Central memory CD4-positive, alpha-beta T cell (primary cell): ENCODE data around the gene IST1.

Experiments
- DNase-seq: peaks from one replicate; pipeline ENCODE4 v3.0.0; 2022

Gene IST1

DNA sequence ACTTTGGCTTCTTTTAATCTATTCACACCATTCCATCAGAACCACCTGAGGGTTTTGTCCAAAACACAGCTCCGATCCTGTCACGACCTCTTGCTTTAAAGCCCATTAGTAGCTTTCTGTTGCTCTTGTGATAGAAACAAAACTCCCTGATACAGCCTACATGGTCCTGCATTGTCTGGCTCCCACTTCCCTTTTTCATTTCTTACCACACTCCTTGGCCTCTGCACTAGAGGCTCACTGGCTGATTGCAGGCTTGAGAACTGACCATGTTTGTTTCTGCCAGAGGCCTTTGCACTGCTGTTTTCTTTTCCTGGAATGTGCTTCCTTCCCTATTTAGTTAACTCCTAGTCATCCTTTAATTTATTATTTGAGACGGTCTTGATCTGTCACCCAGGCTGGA is 23.7 kb downstream of the IST1 start:
- no peak for DNase-seq

- no peak for DNase-seq
Observed at GRCh38 chr16:71920658-71921057, 25.3 kb downstream of the IST1 start.

GRCh38 chr16:71923941-71924690 is 28.8 kb downstream of the IST1 start:
- DNase-seq, result no peak

- no peak for DNase-seq
Observed at GRCh38 chr16:71924710-71925109, 29.4 kb downstream of the IST1 start.

DNA sequence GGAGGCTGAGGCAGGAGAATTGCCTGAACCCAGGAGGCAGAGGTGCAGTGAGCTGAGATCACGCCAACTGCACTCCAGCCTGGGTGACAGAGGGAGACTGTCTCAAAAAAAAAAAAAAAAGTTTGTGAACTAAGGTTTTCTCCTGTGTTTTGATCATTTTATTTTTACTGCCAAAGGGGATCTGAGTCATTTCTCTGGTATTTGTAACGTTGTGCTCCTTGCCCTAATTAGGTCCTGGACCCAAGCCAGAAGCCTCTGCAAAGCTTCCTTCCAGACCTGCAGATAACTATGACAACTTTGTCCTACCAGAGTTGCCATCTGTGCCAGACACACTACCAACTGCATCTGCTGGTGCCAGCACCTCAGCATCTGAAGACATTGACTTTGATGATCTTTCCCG is 32.1 kb downstream of the IST1 start:
- no peak for DNase-seq

- DNase-seq, result no peak
Observed at GRCh38 chr16:71927787-71928186, 32.5 kb downstream of the IST1 start.

- no peak for DNase-seq
Observed at GRCh38 chr16:71929048-71929447, 33.7 kb downstream of the IST1 start.

DNA sequence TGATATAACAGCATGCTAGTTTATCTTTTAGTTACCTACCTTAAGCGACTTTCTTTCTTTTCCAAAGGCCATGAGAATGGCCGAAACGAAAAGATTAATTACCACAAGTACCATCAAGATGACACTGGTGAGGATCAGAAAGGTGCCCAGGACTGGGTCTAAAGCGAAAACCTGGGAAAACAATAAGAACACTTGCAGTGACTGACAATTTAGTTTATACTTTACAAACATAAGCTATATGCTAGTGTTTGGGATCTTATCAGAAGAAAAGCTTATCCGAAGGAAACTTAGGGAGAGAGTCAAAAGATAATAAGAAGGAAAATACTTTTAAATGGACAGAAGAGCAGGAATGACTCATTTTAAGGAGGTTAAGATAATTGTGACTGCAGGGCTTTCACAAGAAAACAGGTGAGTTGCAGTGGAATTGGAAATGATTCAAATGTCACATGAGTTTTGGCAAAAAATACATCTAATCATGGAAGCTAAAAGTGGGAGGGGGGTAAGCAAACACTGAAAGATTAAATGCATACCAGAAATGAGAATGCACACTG is 34.8 kb downstream of the IST1 start:
- no peak for DNase-seq

DNA sequence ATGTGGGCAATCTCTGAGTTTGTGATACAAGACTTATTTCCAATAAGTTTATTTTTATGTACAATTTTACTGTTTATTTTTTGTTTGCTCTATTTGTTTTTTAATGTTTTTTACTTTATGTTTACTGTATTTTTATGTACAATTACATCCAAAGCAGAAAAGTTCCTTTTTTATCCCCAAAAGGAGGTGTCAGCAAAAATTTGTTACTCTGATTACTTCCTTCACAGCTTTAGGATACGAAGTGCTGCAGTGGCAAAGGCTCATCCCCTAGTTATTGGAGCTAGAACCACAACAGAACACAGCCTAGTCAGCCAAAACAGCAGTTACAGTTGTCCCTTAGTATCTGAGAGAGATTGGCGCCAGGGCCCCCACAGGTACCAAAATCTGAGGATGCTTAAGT is 35.7 kb downstream of the IST1 start:
- no peak for DNase-seq

- DNase-seq, result no peak
Observed at GRCh38 chr16:71931599-71931998, 36.3 kb downstream of the IST1 start.

- DNase-seq, result no peak
Observed at GRCh38 chr16:71933017-71933416, 37.7 kb downstream of the IST1 start.

DNA sequence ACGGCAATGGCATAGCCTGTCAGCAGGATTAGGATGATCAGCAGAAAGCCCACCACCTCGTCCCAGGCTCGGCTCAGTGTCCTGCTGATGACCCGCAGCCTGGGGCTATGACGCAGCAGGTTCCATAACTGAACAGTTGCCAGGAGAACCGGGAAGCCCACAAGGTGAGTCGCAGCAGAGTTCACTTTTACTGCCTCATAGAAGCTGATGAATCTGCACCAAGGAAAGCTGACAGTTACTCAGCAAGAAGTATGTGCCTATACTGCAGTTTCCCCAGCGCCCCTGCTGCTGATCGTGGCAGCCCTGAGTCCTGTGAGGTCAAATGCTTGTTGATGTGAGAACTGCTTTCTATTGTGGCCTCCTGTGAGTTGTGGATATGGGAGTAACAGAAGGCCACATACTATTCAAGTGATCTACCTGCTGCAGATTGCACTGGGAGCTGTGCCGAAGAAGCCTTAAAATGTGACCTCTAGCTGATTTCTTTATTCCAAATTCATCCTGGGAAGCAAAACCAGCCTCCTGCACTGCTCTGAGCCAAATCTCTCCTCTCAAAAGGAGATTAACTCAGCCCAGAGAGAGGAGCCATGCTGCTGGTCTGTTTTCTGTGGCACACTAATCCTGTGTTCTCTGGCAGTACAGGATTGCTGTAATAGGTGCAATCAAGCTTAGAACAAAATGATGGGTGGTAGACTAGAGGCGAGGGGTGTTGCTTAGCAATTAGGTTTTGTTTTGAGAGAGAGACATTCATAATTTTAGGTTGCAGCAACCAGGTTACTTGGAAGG is 38.8 kb downstream of the IST1 start:
- DNase-seq, result no peak

- DNase-seq, result no peak
Observed at GRCh38 chr16:71937868-71938510, 42.7 kb downstream of the IST1 start.

DNA sequence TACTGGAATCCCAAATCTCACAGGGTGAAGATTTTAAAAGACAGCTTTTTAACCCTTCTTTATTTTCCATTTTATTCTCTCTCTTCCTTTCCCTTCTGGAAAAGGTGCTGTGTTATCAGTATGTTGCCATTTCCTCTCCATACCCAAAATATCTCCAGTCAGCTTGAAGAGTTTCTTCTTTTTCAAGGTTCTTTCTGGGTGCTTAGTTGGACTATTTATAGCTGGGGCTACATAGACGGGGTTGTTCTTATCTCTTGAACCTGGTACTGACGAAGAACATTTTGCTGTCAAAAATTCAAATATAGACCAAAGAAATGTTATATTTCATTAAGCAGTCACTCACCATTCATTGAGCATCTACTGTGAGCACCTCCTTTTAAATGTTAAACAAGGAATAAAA is 48.6 kb downstream of the IST1 start:
- no peak for DNase-seq

DNA sequence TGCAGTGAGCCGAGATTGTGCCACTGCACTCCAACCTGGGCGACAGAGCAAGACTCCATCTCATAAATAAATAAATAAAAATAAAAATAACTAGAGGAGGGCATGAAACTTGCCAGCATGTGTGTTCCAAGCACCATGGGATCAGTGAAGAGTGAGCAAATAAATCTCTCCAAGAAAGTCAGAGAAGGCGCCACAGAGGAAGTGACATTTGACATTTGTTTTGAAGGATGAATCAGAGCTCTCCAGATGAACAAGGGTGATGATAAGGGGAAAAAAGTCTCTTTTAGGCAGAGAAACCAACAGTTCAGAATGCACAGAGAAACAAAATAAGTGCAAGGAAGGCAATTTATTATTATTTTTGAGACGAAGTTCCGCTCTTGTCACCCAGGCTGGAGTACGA is 50.3 kb downstream of the IST1 start:
- DNase-seq, result no peak

DNA sequence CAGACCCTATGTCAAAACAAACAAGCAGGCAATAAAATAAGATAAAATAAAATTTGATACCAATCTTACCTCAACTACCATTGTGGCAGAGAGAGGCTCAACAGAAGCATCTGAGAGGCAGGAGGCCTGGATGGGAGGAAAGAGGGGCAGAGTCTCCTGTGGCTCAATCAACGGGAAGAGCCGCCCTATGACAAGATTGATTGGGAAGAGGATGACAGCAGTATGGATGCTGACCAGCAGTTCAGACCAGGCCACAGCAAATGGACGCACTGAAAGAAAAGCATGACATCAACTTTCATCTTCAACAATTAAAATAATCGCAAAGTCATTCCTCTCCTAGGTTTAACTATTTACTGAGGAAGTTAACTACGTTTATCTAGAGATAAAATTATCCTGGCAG is 57.5 kb downstream of the IST1 start:
- DNase-seq, result no peak

GRCh38 chr16:71954180-71954579 is 58.8 kb downstream of the IST1 start:
- DNase-seq, result no peak

GRCh38 chr16:71954699-71955195 is 59.4 kb downstream of the IST1 start:
- no peak for DNase-seq

- DNase-seq, result no peak
Observed at GRCh38 chr16:71956486-71956885, 61.2 kb downstream of the IST1 start.

GRCh38 chr16:71961066-71962039 is 66.0 kb downstream of the IST1 start:
- DNase-seq, result peak; percentile 62

GRCh38 chr16:71963125-71963875 is 68.0 kb downstream of the IST1 start:
- no peak for DNase-seq
